Hepatocyte (in vitro differentiated cells): Measurements from ENCODE around the gene TMEM9B. TPM values are rescaled to one million over a fixed set of nuclear protein-coding genes. Genes with fewer than 3 reads are reported as not detected.

Experiments
- DNase-seq: peaks from one replicate; pipeline ENCODE4 v3.0.0-alpha.2; 2016; ENCODE audit warnings: low spot score
- H2AFZ ChIP-seq: fragments of 200-600 bp; sonication (generic); 2 replicates; pipeline ENCODE4 v1.6.0; 2016; ENCODE audit warnings: antibody characterized with exemption, mild to moderate bottlenecking
- H3K27ac ChIP-seq: fragments of 200-600 bp; sonication (generic); 2 replicates; pipeline ENCODE4 v1.5.1; 2016; ENCODE audit warnings: mild to moderate bottlenecking
- H3K27me3 ChIP-seq: fragments of 200-600 bp; sonication (generic); 2 replicates; pipeline ENCODE4 v1.6.1; 2016
- H3K36me3 ChIP-seq: fragments of 200-600 bp; sonication (generic); replicated peaks from 2 replicates; pipeline ENCODE4 v1.5.1; 2016; ENCODE audit warnings: low read depth; ENCODE audit not compliant: insufficient read depth
- H3K4me1 ChIP-seq: fragments of 200-600 bp; sonication (generic); 2 replicates; pipeline ENCODE4 v1.5.1; 2016; ENCODE audit warnings: mild to moderate bottlenecking, moderate library complexity; ENCODE audit not compliant: insufficient read depth
- H3K4me2 ChIP-seq: fragments of 200-600 bp; sonication (generic); 2 replicates; pipeline ENCODE4 v1.6.0; 2016
- H3K4me3 ChIP-seq: fragments of 200-600 bp; sonication (generic); 2 replicates; pipeline ENCODE4 v1.5.1; 2016; ENCODE audit warnings: mild to moderate bottlenecking
- H3K79me2 ChIP-seq: fragments of 200-600 bp; sonication (generic); 2 replicates; pipeline ENCODE4 v1.6.0; 2017; ENCODE audit warnings: mild to moderate bottlenecking
- H3K9me2 ChIP-seq: fragments of 200-600 bp; sonication (generic); replicated peaks from 2 replicates; pipeline ENCODE4 v1.6.0; 2017; ENCODE audit warnings: mild to moderate bottlenecking; ENCODE audit not compliant: insufficient read depth
- H3K9me3 ChIP-seq: fragments of 200-600 bp; sonication (generic); 2 replicates; pipeline ENCODE4 v1.5.1; 2016; ENCODE audit warnings: low read depth, mild to moderate bottlenecking
- H4K20me1 ChIP-seq: fragments of 200-600 bp; sonication (generic); 2 replicates; pipeline ENCODE4 v1.6.0; 2016; ENCODE audit warnings: mild to moderate bottlenecking; ENCODE audit not compliant: insufficient read depth, poor library complexity, severe bottlenecking
- EZH2 ChIP-seq: fragments of 200-600 bp; sonication (generic); IDR thresholded peaks from 2 replicates; pipeline ENCODE4 v1.6.1; 2016; ENCODE audit warnings: antibody characterized with exemption, mild to moderate bottlenecking, borderline replicate concordance
- EZH2phosphoT487 ChIP-seq: fragments of 200-600 bp; sonication (generic); IDR thresholded peaks from one replicate; pipeline ENCODE4 v1.6.1; 2018; ENCODE audit warnings: antibody characterized with exemption, mild to moderate bottlenecking, low read depth, moderate library complexity; ENCODE audit not compliant: unreplicated experiment, severe bottlenecking
- WGBS: methylation state at CpG from one replicate; pipeline ENCODE4 v1.1.6; 2016; ENCODE audit warnings: low lambda C conversion rate; ENCODE audit errors: missing lambda C conversion rate; 5-methylcytosine and 5-hydroxymethylcytosine counted together
- polyA plus RNA-seq: library from polyadenylated mRNA; unstranded; fragments of >200 nt; fragmentation: Nextera tagmentation; extraction: Ambion mirVana; gene quantifications from 2 replicates; pipeline ENCODE4 v1.2.1, GENCODE V29; 2016
- total RNA-seq: library from RNA; depleted of rRNA; stranded (reverse); fragments of >200 nt; gene quantifications from 2 replicates; pipeline ENCODE4 v1.2.3, GENCODE V29; 2014
- TF ChIP-seq, protein P1 (sequence below): fragments of 200-600 bp; sonication (generic); IDR thresholded peaks from 2 replicates; pipeline ENCODE4 v1.5.1; 2016; ENCODE audit warnings: antibody characterized with exemption, mild to moderate bottlenecking; ENCODE audit not compliant: poor library complexity

Gene TMEM9B
- total and polyA plus RNA-seq, 2 experiments from 2014 or later: 47.4 to 69.6 TPM

DNA sequence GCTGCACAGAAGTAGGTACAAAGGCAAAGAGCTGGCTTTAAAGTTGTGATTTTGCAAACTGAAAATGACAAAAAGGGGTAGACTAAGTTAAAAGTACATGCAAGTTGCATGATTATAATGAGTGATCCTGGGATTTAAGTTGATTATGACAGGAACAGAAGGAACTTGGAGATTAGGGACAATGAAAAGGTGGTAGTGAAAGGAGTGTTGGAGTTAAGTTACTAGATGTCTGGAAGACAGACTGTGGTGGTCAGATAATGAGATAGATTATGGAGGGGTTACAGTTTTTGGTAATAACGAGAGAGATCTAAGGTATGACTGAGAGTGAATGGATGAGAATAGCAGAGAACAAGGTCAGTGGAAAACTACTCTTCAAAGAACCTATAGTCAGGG lies 7.7 kb upstream of the TMEM9B start:
- Histone ChIP-seq H3K4me3 (no peak overlapping the region), H3K9me2 (no peaks in the 10 kb centered on the region), H2AFZ (no peak overlapping the region), H3K4me1 (no peaks in the 10 kb centered on the region), H3K27ac (no peak overlapping the region), H4K20me1 (no peaks in the 10 kb centered on the region), H3K4me2 (no peak overlapping the region), H3K9me3 (no peaks in the 10 kb centered on the region), H3K27me3 (no peaks in the 10 kb centered on the region), H3K36me3 (no peaks in the 10 kb centered on the region), H3K79me2 (no peaks in the 10 kb centered on the region)
- DNase-seq: no peak
- 81% methylated on average over 1 of the region's 1 CpG for WGBS
- no peak for TF ChIP-seq EZH2
- TF ChIP-seq EZH2phosphoT487: no peak
- TF ChIP-seq, protein P1, sequence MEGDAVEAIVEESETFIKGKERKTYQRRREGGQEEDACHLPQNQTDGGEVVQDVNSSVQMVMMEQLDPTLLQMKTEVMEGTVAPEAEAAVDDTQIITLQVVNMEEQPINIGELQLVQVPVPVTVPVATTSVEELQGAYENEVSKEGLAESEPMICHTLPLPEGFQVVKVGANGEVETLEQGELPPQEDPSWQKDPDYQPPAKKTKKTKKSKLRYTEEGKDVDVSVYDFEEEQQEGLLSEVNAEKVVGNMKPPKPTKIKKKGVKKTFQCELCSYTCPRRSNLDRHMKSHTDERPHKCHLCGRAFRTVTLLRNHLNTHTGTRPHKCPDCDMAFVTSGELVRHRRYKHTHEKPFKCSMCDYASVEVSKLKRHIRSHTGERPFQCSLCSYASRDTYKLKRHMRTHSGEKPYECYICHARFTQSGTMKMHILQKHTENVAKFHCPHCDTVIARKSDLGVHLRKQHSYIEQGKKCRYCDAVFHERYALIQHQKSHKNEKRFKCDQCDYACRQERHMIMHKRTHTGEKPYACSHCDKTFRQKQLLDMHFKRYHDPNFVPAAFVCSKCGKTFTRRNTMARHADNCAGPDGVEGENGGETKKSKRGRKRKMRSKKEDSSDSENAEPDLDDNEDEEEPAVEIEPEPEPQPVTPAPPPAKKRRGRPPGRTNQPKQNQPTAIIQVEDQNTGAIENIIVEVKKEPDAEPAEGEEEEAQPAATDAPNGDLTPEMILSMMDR: no peak

DNA sequence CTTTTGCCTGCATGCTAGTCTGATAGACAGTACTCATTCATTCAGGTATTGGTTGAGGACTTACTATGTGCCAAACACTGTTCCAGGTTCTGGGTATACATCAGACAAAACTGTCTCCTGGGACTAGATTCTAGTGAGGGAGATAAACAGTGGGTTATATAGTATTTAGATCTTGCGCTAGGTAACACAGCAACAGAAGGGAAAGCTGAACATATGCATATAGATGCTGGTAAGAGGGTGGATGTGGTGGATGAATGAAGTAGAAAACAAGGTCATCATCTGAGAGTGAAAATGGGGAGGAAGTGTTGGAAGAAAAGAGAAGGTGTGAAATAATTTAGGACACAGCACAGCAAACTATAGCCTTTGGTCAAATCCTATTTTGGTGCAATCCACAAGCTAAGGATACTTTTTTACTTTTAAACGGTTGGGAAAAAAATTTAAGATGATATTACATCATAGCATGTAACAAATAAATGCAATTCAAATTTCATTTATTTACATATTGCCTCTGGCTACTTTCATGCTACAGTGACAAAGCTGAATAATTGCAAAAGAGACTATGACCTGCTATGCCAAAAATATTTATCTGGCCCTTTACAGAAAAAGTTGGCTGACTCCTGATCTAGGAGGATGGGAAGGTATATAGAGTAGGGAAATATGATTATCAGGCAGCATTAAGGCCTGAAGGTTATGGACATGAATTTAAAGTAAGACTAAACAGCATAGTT lies 7.1 kb upstream of the TMEM9B start:
- Histone ChIP-seq H3K4me3 (no peak overlapping the region), H3K27me3 (no peaks in the 10 kb centered on the region), H3K9me2 (no peaks in the 10 kb centered on the region), H3K4me2 (no peak overlapping the region), H4K20me1 (no peaks in the 10 kb centered on the region), H3K9me3 (no peaks in the 10 kb centered on the region), H2AFZ (no peak overlapping the region), H3K27ac (no peak overlapping the region), H3K36me3 (no peaks in the 10 kb centered on the region), H3K4me1 (no peaks in the 10 kb centered on the region), H3K79me2 (no peaks in the 10 kb centered on the region)
- no peak for DNase-seq
- WGBS: 94% methylated on average over 2 of the region's 2 CpGs
- no peak for TF ChIP-seq EZH2
- TF ChIP-seq, protein P1: no peak
- no peak for TF ChIP-seq EZH2phosphoT487

DNA sequence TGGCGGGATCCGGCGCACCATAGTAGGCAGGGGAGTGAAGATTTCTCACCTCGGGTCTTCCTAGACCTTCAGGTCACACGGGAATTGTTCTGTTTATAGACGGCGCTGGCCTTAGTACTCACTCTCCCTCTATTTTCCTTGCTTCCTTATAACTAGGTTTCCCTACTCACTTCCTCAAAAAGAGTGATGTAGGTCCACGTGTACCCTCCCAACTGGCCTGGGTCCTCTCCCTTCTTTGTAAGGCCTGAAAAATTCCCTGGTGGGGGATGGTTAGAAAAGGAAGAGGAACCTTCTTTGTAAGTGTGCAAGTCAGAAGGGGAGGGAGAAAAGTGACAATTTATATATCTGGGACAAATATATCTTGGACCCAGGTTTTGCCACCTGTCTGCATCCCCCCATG lies 2.9 kb upstream of the TMEM9B start:
- TF ChIP-seq EZH2phosphoT487: no peak
- no peak for TF ChIP-seq EZH2
- TF ChIP-seq, protein P1: no peak
- peaks cover 4% of the 10 kb centered on the region for H3K4me1 ChIP-seq
- peaks cover 17% of the 10 kb centered on the region for H3K79me2 ChIP-seq
- H2AFZ ChIP-seq: no peak overlapping the region
- no peak overlapping the region for H3K4me3 ChIP-seq
- H3K9me3 ChIP-seq: no peaks in the 10 kb centered on the region
- DNase-seq: no peak
- no peaks in the 10 kb centered on the region for H4K20me1 ChIP-seq
- no peaks in the 10 kb centered on the region for H3K36me3 ChIP-seq
- no peaks in the 10 kb centered on the region for H3K27me3 ChIP-seq
- H3K9me2 ChIP-seq: no peaks in the 10 kb centered on the region
- H3K27ac ChIP-seq: no peak overlapping the region
- no peak overlapping the region for H3K4me2 ChIP-seq
- 95% methylated on average over 8 of the region's 8 CpGs for WGBS
